Right lung (tissue), 5 donors: Measurements from ENCODE around the gene IDH3G. TPM values are rescaled to one million over a fixed set of nuclear protein-coding genes. Genes with fewer than 3 reads are reported as not detected.
"Not testable (repeated sequence)": the region's sequence is repeated elsewhere in the genome, so short reads cannot be mapped to it uniquely, and the experiment has no call there.

Source experiments
- DNase-seq, 2 donors: peaks; one replicate each; pipeline ENCODE4 v3.0.0-alpha.2; 2013
- polyA plus RNA-seq, 5 donors: library from polyadenylated mRNA; unstranded; fragments of 120-200 nt; gene quantifications; one replicate each; pipeline versions ENCODE4 v1.2.1 to v1.2.3, GENCODE V29; 2013; ENCODE audit warnings: inconsistent platforms in 1 of 5, low replicate concordance in 1 of 5; ENCODE audit not compliant: insufficient read length in 5 of 5, insufficient read depth in 1 of 5

The IDH3G gene
- polyA plus RNA-seq, 5 donors: 48.9 to 75.0 (median 52.7) TPM

GRCh38 chrX:153818064-153818463 is 23.9 kb upstream of the IDH3G start:
- DNase-seq: not testable (repeated sequence)

- DNase-seq: no peak
These were observed 22.9 kb upstream of the IDH3G start for GRCh38 chrX:153816831-153817690.

- DNase-seq: no peak
These were observed 20.6 kb upstream of the IDH3G start for GRCh38 chrX:153814591-153815315.

- no peak for DNase-seq
These were observed 19.0 kb upstream of the IDH3G start for GRCh38 chrX:153813161-153813560.

- DNase-seq: no peak
These were observed 18.0 kb upstream of the IDH3G start for GRCh38 chrX:153812220-153812619.

- no peak for DNase-seq
These were observed 13.8 kb upstream of the IDH3G start for GRCh38 chrX:153807976-153808375.

GRCh38 chrX:153806999-153807575 is 12.9 kb upstream of the IDH3G start:
- DNase-seq: no peak

- DNase-seq: no peak
These were observed 11.3 kb upstream of the IDH3G start for GRCh38 chrX:153805436-153805835.

- DNase-seq: no peak
These were observed 10.4 kb upstream of the IDH3G start for GRCh38 chrX:153804621-153805020.

GRCh38 chrX:153804100-153804595 is 10.0 kb upstream of the IDH3G start:
- no peak for DNase-seq

GRCh38 chrX:153803211-153804099 is 9.3 kb upstream of the IDH3G start:
- no peak for DNase-seq

- no peak for DNase-seq
These were observed 8.4 kb upstream of the IDH3G start for GRCh38 chrX:153802513-153803045.

- no peak for DNase-seq
These were observed 7.5 kb upstream of the IDH3G start for GRCh38 chrX:153801669-153802068.

- no peak for DNase-seq
These were observed 6.6 kb upstream of the IDH3G start for GRCh38 chrX:153800746-153801145.

- no peak for DNase-seq
These were observed 6.1 kb upstream of the IDH3G start for GRCh38 chrX:153800177-153800722.

GRCh38 chrX:153799326-153799725 is 5.2 kb upstream of the IDH3G start:
- no peak for DNase-seq

GRCh38 chrX:153797415-153798015 is 3.3 kb upstream of the IDH3G start:
- no peak for DNase-seq

- DNase-seq: no peak
These were observed 982 bp upstream of the IDH3G start for GRCh38 chrX:153794897-153795816.

- DNase-seq: no peak
These were observed 884 bp downstream of the IDH3G start for GRCh38 chrX:153793291-153793690.
